ENCODE measurements around the gene SNAI3. TPM values are rescaled to one million over a fixed set of nuclear protein-coding genes. Genes with fewer than 3 reads are reported as not detected.

Gene SNAI3
- total RNA-seq, 2 donors from 2014 or later, result 0.42 to 1.2 TPM

- H3K27ac Mint-ChIP-seq, result no peak overlapping the region
Observed at GRCh38 chr16:88634141-88634993, 51.9 kb downstream of the SNAI3 start.

GRCh38 chr16:88633684-88634140 lies 52.6 kb downstream of the SNAI3 start:
- peak overlapping the region; percentile 67 for H3K4me3 Mint-ChIP-seq

More at GRCh38 chr16:88634141-88634993, 51.9 kb downstream of the SNAI3 start:
- no peaks in the 10 kb centered on the region for H3K36me3 Mint-ChIP-seq
- H3K4me1 Mint-ChIP-seq (ENCODE audit: low read depth in 2 of 2), result peaks cover 22 to 28% of the 10 kb centered on the region in 2 donors
- DNase-seq (ENCODE audit: low spot score) (peak; percentile 86), ATAC-seq (peak; percentile 68 to 81)
- H3K4me3 Mint-ChIP-seq, result peak overlapping the region; percentile 67
- no peaks in the 10 kb centered on the region for H3K27me3 Mint-ChIP-seq
- no peaks in the 10 kb centered on the region for H3K9me3 Mint-ChIP-seq

GRCh38 chr16:88632587-88632930 lies 53.7 kb downstream of the SNAI3 start:
- no peaks in the 10 kb centered on the region for H3K36me3 Mint-ChIP-seq
- no peak overlapping the region for H3K27ac Mint-ChIP-seq
- DNase-seq (ENCODE audit: low spot score), result no peak
- ATAC-seq, result no peak
- H3K4me1 Mint-ChIP-seq (ENCODE audit: low read depth in 2 of 2), result peaks cover 17 to 22% of the 10 kb centered on the region in 2 donors
- H3K27me3 Mint-ChIP-seq, result no peaks in the 10 kb centered on the region
- no peak overlapping the region for H3K4me3 Mint-ChIP-seq
- H3K9me3 Mint-ChIP-seq, result no peaks in the 10 kb centered on the region

More at GRCh38 chr16:88633684-88634140, 52.6 kb downstream of the SNAI3 start:
- no peaks in the 10 kb centered on the region for H3K36me3 Mint-ChIP-seq
- no peaks in the 10 kb centered on the region for H3K9me3 Mint-ChIP-seq
- ATAC-seq, result peak; percentile 44 to 57
- H3K27me3 Mint-ChIP-seq, result no peaks in the 10 kb centered on the region
- H3K4me1 Mint-ChIP-seq (ENCODE audit: low read depth in 2 of 2), result peaks cover 22 to 28% of the 10 kb centered on the region in 2 donors
- no peak overlapping the region for H3K27ac Mint-ChIP-seq
- peak; percentile 80 for DNase-seq (ENCODE audit: low spot score)

GRCh38 chr16:88631920-88632586 lies 54.3 kb downstream of the SNAI3 start:
- no peaks in the 10 kb centered on the region for H3K27me3 Mint-ChIP-seq
- H3K9me3 Mint-ChIP-seq, result no peaks in the 10 kb centered on the region
- H3K36me3 Mint-ChIP-seq, result no peaks in the 10 kb centered on the region
- ATAC-seq (no peak), DNase-seq (ENCODE audit: low spot score) (no peak)
- no peak overlapping the region for H3K27ac Mint-ChIP-seq
- peaks cover 14 to 17% of the 10 kb centered on the region in 2 donors for H3K4me1 Mint-ChIP-seq (ENCODE audit: low read depth in 2 of 2)
- H3K4me3 Mint-ChIP-seq, result no peak overlapping the region

GRCh38 chr16:88631384-88631783 lies 54.9 kb downstream of the SNAI3 start:
- DNase-seq (ENCODE audit: low spot score) (no peak), ATAC-seq (no peak)
- H3K4me3 Mint-ChIP-seq, result no peak overlapping the region
- H3K27me3 Mint-ChIP-seq, result no peaks in the 10 kb centered on the region
- peaks cover 13 to 14% of the 10 kb centered on the region in 2 donors for H3K4me1 Mint-ChIP-seq (ENCODE audit: low read depth in 2 of 2)
- no peak overlapping the region for H3K27ac Mint-ChIP-seq
- no peaks in the 10 kb centered on the region for H3K36me3 Mint-ChIP-seq
- no peaks in the 10 kb centered on the region for H3K9me3 Mint-ChIP-seq

GRCh38 chr16:88630941-88631340 lies 55.4 kb downstream of the SNAI3 start:
- H3K27ac Mint-ChIP-seq, result no peak overlapping the region
- no peaks in the 10 kb centered on the region for H3K27me3 Mint-ChIP-seq
- peaks cover 10% of the 10 kb centered on the region in 2 donors for H3K4me1 Mint-ChIP-seq (ENCODE audit: low read depth in 2 of 2)
- H3K36me3 Mint-ChIP-seq, result no peaks in the 10 kb centered on the region
- no peak for ATAC-seq
- no peak overlapping the region for H3K4me3 Mint-ChIP-seq
- H3K9me3 Mint-ChIP-seq, result no peaks in the 10 kb centered on the region
- DNase-seq (ENCODE audit: low spot score), result no peak

GRCh38 chr16:88630433-88630832 lies 55.9 kb downstream of the SNAI3 start:
- Mint-ChIP-seq H3K27ac (no peak overlapping the region), H3K27me3 (no peaks in the 10 kb centered on the region), H3K4me3 (no peak overlapping the region), H3K9me3 (no peaks in the 10 kb centered on the region), H3K4me1 (ENCODE audit: low read depth in 2 of 2) (peaks cover 6 to 8% of the 10 kb centered on the region in 2 donors), H3K36me3 (no peaks in the 10 kb centered on the region)
- no peak for DNase-seq (ENCODE audit: low spot score)
- no peak for ATAC-seq

GRCh38 chr16:88629835-88630234 lies 56.5 kb downstream of the SNAI3 start:
- ATAC-seq (no peak), DNase-seq (ENCODE audit: low spot score) (no peak)
- Mint-ChIP-seq H3K27me3 (no peaks in the 10 kb centered on the region), H3K4me1 (ENCODE audit: low read depth in 2 of 2) (peaks cover 0 to 3% of the 10 kb centered on the region in 2 donors), H3K27ac (no peak overlapping the region), H3K9me3 (no peaks in the 10 kb centered on the region), H3K36me3 (no peaks in the 10 kb centered on the region), H3K4me3 (no peak overlapping the region)

- DNase-seq (ENCODE audit: low spot score) (no peak), ATAC-seq (no peak)
- Mint-ChIP-seq H3K4me1 (ENCODE audit: low read depth in 2 of 2) (peaks cover 0 to 3% of the 10 kb centered on the region in 2 donors), H3K36me3 (no peaks in the 10 kb centered on the region), H3K27ac (no peak overlapping the region), H3K27me3 (no peaks in the 10 kb centered on the region), H3K4me3 (no peak overlapping the region), H3K9me3 (no peaks in the 10 kb centered on the region)
Observed at GRCh38 chr16:88628512-88628974, 57.8 kb downstream of the SNAI3 start.

Other genes with a start within 250 kb of the SNAI3 start
- 10 to 100 TPM; 23.5 to 24.5 TPM for gene ZFPM1, start 233.2 kb downstream of the SNAI3 start, total RNA-seq
- 100 to 1,000 TPM in 1 of 2 donors, 10 to 100 TPM in 1; 85.0 to 148 TPM for gene ZC3H18, start 116.1 kb downstream of the SNAI3 start, total RNA-seq
- gene IL17C, start 47.9 kb downstream of the SNAI3 start, total RNA-seq, result 1 to 10 TPM in 1 of 2 donors, under 1 TPM in 1; 0.64 to 1.0 TPM
- gene CYBA, start 35.5 kb downstream of the SNAI3 start, total RNA-seq, result 100 to 1,000 TPM; 268 to 386 TPM
- 100 to 1,000 TPM in 1 of 2 donors, 10 to 100 TPM in 1; 77.2 to 124 TPM for gene MVD, start 23.4 kb downstream of the SNAI3 start, total RNA-seq
- 10 to 100 TPM; 29.1 to 49.4 TPM for gene RNF166, start 19.9 kb upstream of the SNAI3 start, total RNA-seq
- gene CTU2, start 20.0 kb upstream of the SNAI3 start, total RNA-seq, result 10 to 100 TPM; 39.0 to 80.4 TPM
- gene PIEZO1, start 98.7 kb upstream of the SNAI3 start, total RNA-seq, result 100 to 1,000 TPM in 1 of 2 donors, 10 to 100 TPM in 1; 84.8 to 298 TPM
- 100 to 1,000 TPM in 1 of 2 donors, 10 to 100 TPM in 1; 50.0 to 129 TPM for gene CDT1, start 117.3 kb upstream of the SNAI3 start, total RNA-seq
- gene APRT, start 125.4 kb upstream of the SNAI3 start, total RNA-seq, result 100 to 1,000 TPM; 142 to 192 TPM
- 10 to 100 TPM; 27.3 to 46.3 TPM for gene GALNS, start 170.4 kb upstream of the SNAI3 start, total RNA-seq
- 10 to 100 TPM; 37.8 to 48.3 TPM for gene TRAPPC2L, start 170.6 kb upstream of the SNAI3 start, total RNA-seq
- not detected for gene PABPN1L, start 180.2 kb upstream of the SNAI3 start, total RNA-seq